IPS-20b (cell line): ENCODE results near the gene NHS.

Source experiments
- H3K27ac ChIP-seq: one replicate; pipeline ENCODE4 v1.5.1; 2013; ENCODE audit warnings: low read length
- H3K27me3 ChIP-seq: 2 replicates; pipeline ENCODE4 v1.6.1; 2013; ENCODE audit warnings: mild to moderate bottlenecking, low read length, inconsistent platforms; ENCODE audit not compliant: insufficient read depth
- H3K36me3 ChIP-seq: 2 replicates; pipeline ENCODE4 v1.6.1; 2013; ENCODE audit warnings: low read depth, mild to moderate bottlenecking, inconsistent platforms, low read length, moderate library complexity; ENCODE audit not compliant: insufficient read depth
- H3K4me1 ChIP-seq: 2 replicates; pipeline ENCODE4 v1.6.1; 2013; ENCODE audit warnings: mild to moderate bottlenecking, control low read depth, inconsistent platforms, low read length, moderate library complexity; ENCODE audit not compliant: insufficient read depth
- H3K4me3 ChIP-seq: 2 replicates; pipeline ENCODE4 v1.5.1; 2013; ENCODE audit warnings: mild to moderate bottlenecking, low read length, inconsistent platforms
- H3K9ac ChIP-seq: 2 replicates; pipeline ENCODE4 v1.6.1; 2013; ENCODE audit warnings: low read depth, mild to moderate bottlenecking, inconsistent platforms, low read length, moderate library complexity
- H3K9me3 ChIP-seq: 2 replicates; pipeline ENCODE4 v1.6.1; 2013; ENCODE audit warnings: mild to moderate bottlenecking, low read depth, low read length, inconsistent platforms; ENCODE audit not compliant: insufficient read depth

Gene NHS

DNA sequence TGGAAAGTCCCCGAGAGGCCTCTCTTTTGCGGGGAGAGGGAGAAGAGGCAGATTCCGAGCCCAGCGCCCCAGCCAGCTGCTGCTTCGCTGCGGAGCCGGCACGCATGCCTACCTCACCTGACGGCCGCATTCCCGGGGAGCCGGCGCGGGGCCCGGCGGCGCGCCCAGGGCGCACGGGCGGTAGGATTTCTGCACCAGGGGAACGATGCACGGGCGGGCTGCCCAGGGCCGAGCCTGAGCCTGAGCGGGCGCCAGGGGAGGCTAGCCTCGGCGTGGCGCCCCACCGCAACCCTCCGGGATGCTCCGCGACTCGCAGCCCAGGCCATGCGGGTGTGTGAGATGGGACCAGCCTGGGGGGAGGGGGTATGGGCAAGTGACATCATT, 281.0 kb downstream of the NHS start:
- H3K4me1 ChIP-seq = 0 out of 2 replicates have a peak, but pooled peaks cover 4% of the 10 kb centered on the region
- no peak overlapping the region for H3K9ac ChIP-seq
- H3K27me3 ChIP-seq = peaks cover 45% of the 10 kb centered on the region
- H3K36me3 ChIP-seq = no peaks in the 10 kb centered on the region
- H3K27ac ChIP-seq = no peak overlapping the region
- H3K4me3 ChIP-seq = peak overlapping the region; percentile 59
- H3K9me3 ChIP-seq = no peaks in the 10 kb centered on the region

DNA sequence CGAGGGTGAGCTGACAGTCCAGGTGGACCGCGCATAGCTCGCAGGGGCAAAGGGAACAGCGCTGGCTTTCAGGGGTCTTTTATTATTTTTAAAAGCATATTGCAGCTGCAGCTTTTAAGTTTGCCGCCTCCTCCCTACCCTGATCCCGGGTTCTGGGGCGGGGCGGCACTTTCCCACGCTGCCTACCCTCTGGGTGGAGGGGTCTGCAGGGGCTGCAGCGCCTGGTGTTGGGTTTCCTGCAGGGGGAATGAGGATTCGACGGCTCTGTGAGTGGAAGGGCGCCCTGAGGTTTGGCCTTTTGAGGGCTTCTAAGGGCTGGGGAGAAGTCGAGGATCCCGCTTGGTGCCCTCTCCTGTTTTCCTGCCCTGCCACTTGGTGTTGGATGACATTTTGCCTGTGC, 281.6 kb downstream of the NHS start:
- Histone ChIP-seq H3K4me3 (peak overlapping the region; percentile 59; the same call in 1 of the 2 replicates), H3K9me3 (no peaks in the 10 kb centered on the region), H3K4me1 (0 out of 2 replicates have a peak, but pooled peaks cover 4% of the 10 kb centered on the region), H3K27ac (no peak overlapping the region), H3K36me3 (no peaks in the 10 kb centered on the region), H3K27me3 (peaks cover 45% of the 10 kb centered on the region), H3K9ac (no peak overlapping the region)

DNA sequence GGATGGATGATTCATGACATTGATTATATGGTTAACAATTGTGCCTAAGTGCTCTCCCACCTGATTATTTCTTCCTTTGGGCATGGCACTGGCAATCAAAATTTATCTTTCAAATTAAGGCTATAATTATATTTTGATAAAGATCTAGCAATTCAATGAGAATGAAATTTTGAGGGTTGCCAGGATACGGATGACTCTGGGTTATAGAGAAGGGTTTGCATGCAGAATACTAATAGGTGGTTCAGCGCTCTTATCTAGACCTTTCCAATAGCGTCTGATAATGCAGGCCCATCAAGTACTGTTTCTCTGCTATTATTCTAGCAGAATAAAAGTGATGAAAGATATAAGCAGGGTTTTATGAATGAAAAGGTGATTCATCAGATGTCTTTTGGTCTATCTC, 287.4 kb downstream of the NHS start:
- no peaks in the 10 kb centered on the region for H3K36me3 ChIP-seq
- H3K27me3 ChIP-seq = peaks cover 4% of the 10 kb centered on the region
- H3K9ac ChIP-seq = no peak overlapping the region
- H3K27ac ChIP-seq = no peak overlapping the region
- no peak overlapping the region for H3K4me3 ChIP-seq
- no peaks in the 10 kb centered on the region for H3K9me3 ChIP-seq
- H3K4me1 ChIP-seq = no peaks in the 10 kb centered on the region

DNA sequence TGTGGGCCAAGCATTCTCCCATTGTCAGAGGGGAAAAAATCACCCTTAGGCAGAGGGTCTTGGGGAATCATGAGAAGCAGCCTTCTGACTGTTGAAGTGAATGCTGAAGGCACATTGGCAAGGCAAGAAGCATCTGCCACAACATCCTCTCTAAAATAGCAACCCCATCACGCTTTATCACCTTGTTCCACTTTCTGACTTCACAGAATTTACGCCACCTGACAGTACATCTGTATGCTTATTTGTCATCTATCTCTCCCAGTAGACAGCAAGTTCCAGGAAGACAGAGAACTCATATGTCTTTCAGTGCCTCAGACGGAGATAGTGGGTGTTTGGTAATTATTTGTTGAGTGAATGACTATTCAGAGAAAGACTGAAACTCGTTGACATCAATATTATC, 293.9 kb downstream of the NHS start:
- H3K9me3 ChIP-seq = no peaks in the 10 kb centered on the region
- H3K36me3 ChIP-seq = no peaks in the 10 kb centered on the region
- H3K9ac ChIP-seq = no peak overlapping the region
- H3K4me3 ChIP-seq = no peak overlapping the region
- no peak overlapping the region for H3K27ac ChIP-seq
- no peaks in the 10 kb centered on the region for H3K4me1 ChIP-seq
- H3K27me3 ChIP-seq = no peaks in the 10 kb centered on the region

DNA sequence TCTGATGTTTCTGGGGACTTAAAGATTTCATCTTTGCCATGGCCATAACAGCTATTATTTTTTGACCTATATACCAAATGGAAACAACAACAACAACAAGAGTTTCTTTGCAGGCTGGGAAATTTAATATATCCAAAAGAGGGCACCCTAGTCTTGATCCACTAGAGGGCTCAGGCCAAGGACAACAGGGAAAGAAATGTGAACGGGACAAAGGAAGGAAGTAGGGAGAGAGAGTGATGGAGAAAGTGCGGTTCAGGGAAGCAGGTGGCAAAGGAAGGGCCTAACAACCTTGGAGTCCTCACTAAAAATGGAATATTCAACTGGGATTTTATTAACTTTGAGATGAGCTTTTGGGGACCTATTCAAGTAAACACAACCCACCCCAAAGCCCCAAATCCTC, 294.5 kb downstream of the NHS start:
- Histone ChIP-seq H3K9me3 (no peaks in the 10 kb centered on the region), H3K27me3 (no peaks in the 10 kb centered on the region), H3K9ac (no peak overlapping the region), H3K4me1 (no peaks in the 10 kb centered on the region), H3K36me3 (no peaks in the 10 kb centered on the region), H3K27ac (no peak overlapping the region), H3K4me3 (no peak overlapping the region)

DNA sequence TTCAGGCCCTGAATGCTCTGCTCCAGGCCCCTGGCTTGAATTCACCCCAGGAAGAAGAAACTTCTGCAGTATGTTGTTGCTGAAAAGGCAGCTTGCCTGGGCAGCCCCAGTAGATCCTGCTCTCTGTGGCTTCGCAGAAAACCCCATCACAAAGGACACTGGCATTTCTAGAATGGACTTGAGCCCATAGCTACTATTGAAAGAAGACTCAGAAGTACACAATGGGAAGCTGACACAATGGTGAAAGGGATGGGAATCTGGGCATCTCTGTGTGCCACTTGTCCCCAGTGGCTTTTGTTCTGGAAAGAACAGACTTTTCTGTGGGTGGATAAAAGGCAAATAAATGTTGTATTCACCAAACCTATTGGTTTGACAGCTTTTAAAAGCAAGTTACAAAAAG, 294.9 kb downstream of the NHS start:
- no peaks in the 10 kb centered on the region for H3K27me3 ChIP-seq
- no peaks in the 10 kb centered on the region for H3K4me1 ChIP-seq
- H3K9ac ChIP-seq = no peak overlapping the region

DNA sequence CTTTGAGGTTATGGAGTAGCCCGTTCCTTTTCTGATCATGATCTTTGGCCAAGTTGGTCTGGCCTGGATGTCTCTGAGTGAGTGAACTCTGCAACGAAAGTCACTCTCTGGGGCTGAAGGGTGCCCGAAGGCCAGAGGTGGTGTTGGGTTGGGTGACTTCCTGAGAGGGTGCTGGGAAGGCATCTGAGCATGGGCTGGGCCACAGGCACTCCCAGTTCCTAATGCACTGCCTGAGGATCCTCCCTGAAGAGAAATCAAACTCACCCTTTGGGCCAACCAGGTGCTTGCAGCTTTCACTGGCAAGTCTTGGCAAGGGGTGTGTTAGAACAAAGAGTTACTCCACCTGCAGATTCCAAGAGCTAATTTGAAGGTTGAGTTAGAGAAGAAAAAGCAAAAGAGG, 295.9 kb downstream of the NHS start:
- Histone ChIP-seq H3K4me3 (no peak overlapping the region), H3K27ac (no peak overlapping the region), H3K36me3 (no peaks in the 10 kb centered on the region), H3K4me1 (no peaks in the 10 kb centered on the region), H3K9ac (no peak overlapping the region), H3K9me3 (no peaks in the 10 kb centered on the region), H3K27me3 (no peaks in the 10 kb centered on the region)

More for the DNA sequence above, 294.9 kb downstream of the NHS start:
- H3K9me3 ChIP-seq = no peaks in the 10 kb centered on the region
- no peak overlapping the region for H3K27ac ChIP-seq
- no peaks in the 10 kb centered on the region for H3K36me3 ChIP-seq
- no peak overlapping the region for H3K4me3 ChIP-seq

DNA sequence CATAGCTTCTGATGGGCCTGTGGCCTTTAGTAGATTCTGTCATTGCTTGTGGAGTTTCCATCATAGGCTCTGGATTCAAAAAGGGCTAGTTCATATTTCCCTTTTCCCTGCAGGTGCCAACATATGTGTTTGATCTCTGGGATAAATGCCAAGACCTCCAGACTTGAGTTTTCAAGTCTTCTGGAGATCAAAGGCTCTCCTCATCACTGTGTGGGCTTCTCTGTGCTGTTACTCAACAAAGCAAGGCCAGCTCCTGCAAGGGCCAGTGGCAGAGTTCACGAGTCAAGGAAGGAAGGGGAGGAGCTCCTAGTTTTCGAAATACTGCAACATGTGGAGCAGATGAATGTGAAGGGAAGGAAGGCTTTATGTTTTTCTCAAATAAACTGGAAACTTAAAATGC, 299.6 kb downstream of the NHS start:
- Histone ChIP-seq H3K9ac (no peak overlapping the region), H3K4me3 (no peak overlapping the region), H3K9me3 (no peaks in the 10 kb centered on the region), H3K27me3 (no peaks in the 10 kb centered on the region), H3K4me1 (no peaks in the 10 kb centered on the region), H3K36me3 (no peaks in the 10 kb centered on the region), H3K27ac (no peak overlapping the region)

DNA sequence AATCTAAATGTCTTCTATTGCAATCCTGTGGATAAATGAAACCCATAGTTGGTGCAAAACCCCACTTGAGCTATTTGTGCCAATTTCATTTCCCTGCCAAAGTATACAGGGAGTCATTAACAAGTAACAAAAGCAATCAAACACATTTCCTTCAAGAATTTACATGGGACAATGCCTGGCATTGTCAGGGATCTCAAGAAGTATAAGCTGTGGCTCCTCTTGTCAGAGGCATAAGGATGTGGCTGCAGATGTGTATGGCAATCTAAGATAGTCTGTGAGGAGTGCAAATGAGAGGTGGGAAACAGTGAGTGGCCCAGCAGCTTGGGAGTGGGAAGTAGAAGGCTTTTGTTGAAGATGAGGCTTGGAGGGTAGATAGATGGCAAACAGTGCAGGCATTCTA, 304.3 kb downstream of the NHS start:
- no peaks in the 10 kb centered on the region for H3K27me3 ChIP-seq

DNA sequence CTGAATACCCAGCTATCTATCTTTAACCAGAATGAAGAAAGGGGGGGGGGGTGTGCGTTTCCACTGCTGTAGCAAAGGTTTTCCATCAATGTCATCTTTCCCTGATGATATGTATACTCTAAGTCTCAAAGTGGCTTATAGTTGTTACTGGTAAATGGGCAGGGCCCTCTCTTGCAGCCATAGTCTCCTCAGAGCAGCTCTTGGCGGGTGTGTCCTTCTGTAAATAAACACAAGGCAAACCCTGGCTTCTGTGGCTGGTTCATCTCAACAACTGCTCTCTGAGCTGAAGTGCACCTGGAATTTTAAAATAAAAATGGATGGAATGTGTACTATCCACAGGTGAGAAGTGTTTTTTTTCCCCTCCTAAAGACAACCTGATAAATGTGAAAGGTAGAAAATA, 304.8 kb downstream of the NHS start:
- Histone ChIP-seq H3K27ac (no peak overlapping the region), H3K27me3 (no peaks in the 10 kb centered on the region), H3K4me3 (no peak overlapping the region), H3K4me1 (no peaks in the 10 kb centered on the region), H3K9ac (no peak overlapping the region), H3K36me3 (no peaks in the 10 kb centered on the region), H3K9me3 (no peaks in the 10 kb centered on the region)

More for the DNA sequence above, 304.3 kb downstream of the NHS start:
- Histone ChIP-seq H3K4me3 (no peak overlapping the region), H3K9me3 (no peaks in the 10 kb centered on the region), H3K4me1 (no peaks in the 10 kb centered on the region), H3K36me3 (no peaks in the 10 kb centered on the region), H3K27ac (no peak overlapping the region), H3K9ac (no peak overlapping the region)

DNA sequence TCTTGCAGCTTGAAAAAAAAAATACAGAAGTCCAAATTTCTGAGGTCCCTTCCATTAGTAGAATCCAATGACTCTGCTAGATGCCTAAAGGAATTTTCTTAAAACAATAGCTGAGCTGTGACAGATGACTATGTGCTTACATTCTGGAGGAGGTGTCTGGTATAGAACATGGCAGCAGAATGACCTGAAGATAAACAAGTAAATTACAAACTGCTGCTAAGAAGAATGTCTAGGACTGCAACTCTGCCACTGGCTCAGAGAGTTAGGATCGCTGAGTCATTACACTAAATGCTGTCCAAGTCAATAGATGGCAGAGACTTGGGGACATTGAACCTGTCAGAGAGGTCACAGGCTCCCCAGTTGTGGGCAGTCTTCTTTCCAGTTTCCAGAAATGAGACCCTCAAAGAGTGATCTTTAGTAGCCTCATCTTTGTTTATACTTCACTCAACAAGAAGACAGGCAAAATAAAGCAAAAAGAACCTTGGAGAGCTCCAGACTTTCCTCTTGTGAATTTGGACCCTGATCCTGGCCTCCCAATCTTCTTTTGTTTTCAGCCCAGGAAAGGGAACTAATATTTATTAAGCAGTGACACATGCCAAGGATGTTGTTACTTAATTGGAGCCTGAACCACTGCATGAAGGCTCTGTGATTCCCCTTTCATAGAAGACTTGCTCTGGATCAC, 305.9 kb downstream of the NHS start:
- no peak overlapping the region for H3K9ac ChIP-seq
- no peaks in the 10 kb centered on the region for H3K36me3 ChIP-seq
- H3K27ac ChIP-seq = no peak overlapping the region
- no peaks in the 10 kb centered on the region for H3K9me3 ChIP-seq
- no peaks in the 10 kb centered on the region for H3K4me1 ChIP-seq
- no peaks in the 10 kb centered on the region for H3K27me3 ChIP-seq
- no peak overlapping the region for H3K4me3 ChIP-seq

DNA sequence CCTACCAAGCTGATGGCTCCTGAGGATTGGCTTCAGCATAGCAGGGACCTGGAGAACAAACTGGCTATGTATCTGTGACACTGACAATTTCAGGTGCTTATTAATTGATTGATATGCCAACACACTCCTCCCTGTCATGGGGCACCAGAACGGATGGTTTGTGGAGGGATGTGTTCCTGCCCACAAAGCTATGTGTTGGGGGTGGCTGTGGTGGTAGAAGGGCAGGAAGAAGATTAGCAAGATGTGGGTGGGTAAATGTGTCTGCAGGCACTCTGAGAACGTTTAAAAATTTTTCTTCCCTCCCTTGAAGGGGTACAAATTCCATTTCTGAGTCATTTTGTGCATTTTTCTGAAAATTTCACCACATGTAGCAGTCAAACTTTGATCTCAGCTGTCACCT, 307.3 kb downstream of the NHS start:
- Histone ChIP-seq H3K27ac (no peak overlapping the region), H3K27me3 (no peaks in the 10 kb centered on the region), H3K4me3 (no peak overlapping the region), H3K9me3 (no peaks in the 10 kb centered on the region), H3K9ac (no peak overlapping the region), H3K36me3 (no peaks in the 10 kb centered on the region), H3K4me1 (no peaks in the 10 kb centered on the region)
